Loucy (cell line): ENCODE measurements around the gene YWHAQ.

Experiments
- EZH2phosphoT487 ChIP-seq: fragments of 200-600 bp; IDR thresholded peaks from 2 replicates; pipeline ENCODE4 v1.6.1; 2018; ENCODE audit warnings: antibody characterized with exemption, mild to moderate bottlenecking, moderate library complexity, borderline replicate concordance
- TF ChIP-seq, protein P1 (sequence below): fragments of 200-600 bp; sonication (generic); conservative IDR thresholded peaks from 2 replicates; pipeline ENCODE4 v1.5.1; 2014; ENCODE audit warnings: mild to moderate bottlenecking, antibody characterized with exemption, low read length

DNA sequence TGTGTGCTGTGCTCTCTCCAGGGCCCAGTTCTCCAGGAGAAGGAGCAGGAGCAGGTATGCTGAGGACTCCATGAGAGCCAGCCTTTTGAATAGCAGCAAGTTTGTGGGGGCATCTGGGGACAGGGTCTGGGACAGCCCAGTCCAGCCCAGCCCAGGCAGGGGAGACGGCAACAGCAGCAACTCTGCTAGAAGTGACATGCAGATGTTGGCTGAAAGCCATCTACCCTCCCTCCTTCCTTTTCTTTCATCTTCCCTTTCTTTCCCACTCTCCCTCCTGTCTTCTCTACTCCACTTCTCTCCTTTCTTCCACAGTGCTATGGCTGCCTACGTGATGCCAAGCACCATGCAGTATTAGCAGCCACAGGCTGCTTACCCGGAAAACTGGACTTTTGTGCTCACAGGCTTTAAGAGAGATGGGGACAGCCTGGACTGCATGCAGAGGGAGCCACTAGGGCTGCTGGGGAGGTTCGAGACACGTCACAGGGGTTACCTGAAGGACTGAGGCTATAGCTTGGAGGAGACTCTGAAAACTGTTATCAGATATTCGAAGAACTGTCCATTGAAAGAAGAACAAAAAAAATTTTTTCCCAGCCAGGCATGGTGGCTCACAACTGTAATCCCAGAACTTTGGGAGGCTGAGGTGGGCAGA lies 23.8 kb upstream of the YWHAQ start:
- TF ChIP-seq, protein P1, sequence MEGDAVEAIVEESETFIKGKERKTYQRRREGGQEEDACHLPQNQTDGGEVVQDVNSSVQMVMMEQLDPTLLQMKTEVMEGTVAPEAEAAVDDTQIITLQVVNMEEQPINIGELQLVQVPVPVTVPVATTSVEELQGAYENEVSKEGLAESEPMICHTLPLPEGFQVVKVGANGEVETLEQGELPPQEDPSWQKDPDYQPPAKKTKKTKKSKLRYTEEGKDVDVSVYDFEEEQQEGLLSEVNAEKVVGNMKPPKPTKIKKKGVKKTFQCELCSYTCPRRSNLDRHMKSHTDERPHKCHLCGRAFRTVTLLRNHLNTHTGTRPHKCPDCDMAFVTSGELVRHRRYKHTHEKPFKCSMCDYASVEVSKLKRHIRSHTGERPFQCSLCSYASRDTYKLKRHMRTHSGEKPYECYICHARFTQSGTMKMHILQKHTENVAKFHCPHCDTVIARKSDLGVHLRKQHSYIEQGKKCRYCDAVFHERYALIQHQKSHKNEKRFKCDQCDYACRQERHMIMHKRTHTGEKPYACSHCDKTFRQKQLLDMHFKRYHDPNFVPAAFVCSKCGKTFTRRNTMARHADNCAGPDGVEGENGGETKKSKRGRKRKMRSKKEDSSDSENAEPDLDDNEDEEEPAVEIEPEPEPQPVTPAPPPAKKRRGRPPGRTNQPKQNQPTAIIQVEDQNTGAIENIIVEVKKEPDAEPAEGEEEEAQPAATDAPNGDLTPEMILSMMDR: no peak
- no peak for TF ChIP-seq EZH2phosphoT487
